Adipose tissue (tissue), 3 donors: ENCODE data around the gene UBQLN4. TPM values are rescaled to one million over a fixed set of nuclear protein-coding genes. Genes with fewer than 3 reads are reported as not detected.
"Not testable (repeated sequence)": the region's sequence is repeated elsewhere in the genome, so short reads cannot be mapped to it uniquely, and the experiment has no call there.

Experiments
- H3K27ac ChIP-seq: one replicate; pipeline ENCODE4 v1.5.1; 2013; ENCODE audit warnings: low read depth, low read length
- WGBS, 3 donors: extraction: QIAGEN DNeasy Blood & Tissue Kit; methylation state at CpG; one replicate each; pipeline ENCODE4 v1.1.7; 2013; 5-methylcytosine and 5-hydroxymethylcytosine counted together
- polyA plus RNA-seq, 3 donors: library from polyadenylated mRNA; stranded (reverse); fragments of 200-250 nt; gene quantifications; one replicate each; pipeline ENCODE4 v1.2.3, GENCODE V29; 2013
- donor health status: healthy with polysubstance abuse.
- donor health status: Bipolar disorder and iron deficiency.
- donor health status: healthy.

The UBQLN4 gene
- polyA plus RNA-seq, 3 donors, result 14.5 to 18.9 (median 18.8) TPM

DNA sequence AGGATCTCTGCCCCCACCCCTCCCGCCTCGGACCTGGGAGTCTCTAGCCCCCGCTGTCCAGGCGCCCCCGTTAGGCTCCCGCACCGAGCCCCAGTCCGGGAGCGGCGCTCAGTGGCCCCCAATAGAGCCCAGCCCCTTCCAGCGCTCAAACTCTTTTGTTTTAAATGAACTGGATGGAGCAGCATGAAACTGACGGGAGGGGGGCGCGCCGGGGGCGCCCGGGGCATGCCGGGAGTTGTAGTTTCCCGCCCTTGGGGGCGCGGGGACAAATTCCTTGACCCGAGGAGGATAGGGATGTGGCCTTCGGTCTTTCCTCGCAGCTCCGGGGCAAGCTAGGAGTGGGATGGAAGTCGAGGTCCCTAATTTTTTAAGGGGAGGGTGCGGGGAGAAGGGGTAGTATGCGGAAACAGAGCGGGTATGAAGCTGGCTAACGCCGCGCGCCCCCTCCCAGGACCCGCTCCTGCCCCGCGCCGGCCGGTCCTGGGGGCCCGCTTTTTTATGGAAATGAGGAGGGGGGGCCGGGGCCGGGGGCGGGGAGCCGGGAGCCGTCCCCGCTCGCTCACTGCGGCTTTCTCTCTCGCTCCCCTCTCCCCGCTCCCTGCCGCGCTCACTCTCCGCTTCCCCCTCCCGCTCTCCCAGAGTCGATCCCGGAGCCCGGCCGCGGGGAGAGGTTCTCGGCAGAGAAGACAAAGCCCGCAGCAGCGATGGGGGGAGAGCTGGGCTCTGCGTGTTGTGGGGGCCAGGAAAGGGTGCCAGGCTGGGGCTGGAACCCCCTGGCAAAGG is 28.9 kb upstream of the UBQLN4 start, which contains the start of gene MEX3A:
Gene MEX3A (minus strand): TSS at position 157 of the 783 bp plus-strand sequence. CDS start 467 bp downstream, outside the sequence.
- 0 to 1% (median 1%) methylated on average over 41 to 62 of the region's 62 CpGs for WGBS, 3 donors
- H3K27ac ChIP-seq, result no peak within 1 kb of the TSS

- no peak overlapping the region for H3K27ac ChIP-seq
- WGBS, 3 donors, result 0 to 1% (median 0%) methylated on average over 3 to 10 of the region's 10 CpGs
Measured at GRCh38 chr1:156081917-156082308, 28.3 kb upstream of the UBQLN4 start.

DNA sequence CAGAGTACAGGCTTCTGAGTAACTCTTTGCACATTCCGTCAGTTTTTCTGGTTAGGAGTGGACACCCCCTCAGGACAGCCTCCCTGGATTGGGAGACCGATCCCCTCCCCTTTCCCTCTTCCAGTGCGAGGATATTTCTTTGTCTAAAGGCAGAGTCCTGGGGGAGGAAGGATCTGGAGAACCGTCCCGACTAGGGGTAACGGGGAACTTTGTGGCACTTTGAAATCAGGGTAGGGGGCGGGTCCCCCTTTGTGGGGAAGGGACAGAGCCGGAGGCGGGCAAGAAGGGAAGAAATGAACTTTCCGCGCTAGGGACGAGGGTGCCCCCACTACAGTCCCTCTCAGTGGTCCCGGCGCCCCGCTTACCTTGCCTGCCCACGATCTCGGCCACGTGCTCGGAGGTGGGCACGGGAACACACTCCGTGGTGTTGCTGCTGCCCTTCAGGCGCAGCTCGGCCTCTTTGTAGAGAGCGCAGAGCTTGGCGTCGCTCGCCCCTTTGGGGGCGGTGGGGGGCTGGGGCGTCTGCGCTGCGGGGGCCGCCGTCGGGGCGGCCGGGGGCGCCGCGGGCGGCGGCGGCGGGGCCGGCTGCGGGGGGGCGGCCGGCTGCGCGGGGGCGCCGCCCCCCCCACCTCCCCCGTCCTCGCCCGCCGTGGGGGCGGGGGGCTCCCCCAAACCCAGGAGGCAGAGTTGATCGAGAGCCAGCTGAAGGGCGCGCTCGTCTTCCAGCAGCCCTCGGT is 27.8 kb upstream of the UBQLN4 start:
- H3K27ac ChIP-seq, result no peak overlapping the region
- 3 to 17% (median 6%) methylated on average over 25 to 59 of the region's 61 CpGs for WGBS, 3 donors

DNA sequence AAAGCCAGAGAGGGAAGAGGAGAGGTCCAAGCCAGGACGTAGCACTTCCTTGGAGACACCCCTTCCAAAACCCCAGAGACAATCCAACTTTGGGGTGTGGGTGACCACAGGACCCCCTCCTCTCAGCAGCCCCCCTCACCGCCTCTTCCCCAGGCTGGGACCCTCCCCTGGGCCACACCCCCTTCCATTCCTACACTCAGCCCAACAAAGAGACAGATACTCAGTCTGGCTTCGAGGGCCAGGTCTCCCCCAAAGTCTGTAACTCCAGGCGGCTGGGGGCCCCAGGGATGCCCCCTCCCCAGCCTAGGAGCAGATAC is 27.2 kb upstream of the UBQLN4 start:
- 55 to 59% (median 55%) methylated on average over 4 of the region's 4 CpGs for WGBS, 3 donors
- H3K27ac ChIP-seq, result no peak overlapping the region

GRCh38 chr1:156080241-156080862 is 26.8 kb upstream of the UBQLN4 start:
- WGBS, 3 donors, result 65 to 76% (median 67%) methylated on average over 8 of the region's 8 CpGs
- no peak overlapping the region for H3K27ac ChIP-seq

DNA sequence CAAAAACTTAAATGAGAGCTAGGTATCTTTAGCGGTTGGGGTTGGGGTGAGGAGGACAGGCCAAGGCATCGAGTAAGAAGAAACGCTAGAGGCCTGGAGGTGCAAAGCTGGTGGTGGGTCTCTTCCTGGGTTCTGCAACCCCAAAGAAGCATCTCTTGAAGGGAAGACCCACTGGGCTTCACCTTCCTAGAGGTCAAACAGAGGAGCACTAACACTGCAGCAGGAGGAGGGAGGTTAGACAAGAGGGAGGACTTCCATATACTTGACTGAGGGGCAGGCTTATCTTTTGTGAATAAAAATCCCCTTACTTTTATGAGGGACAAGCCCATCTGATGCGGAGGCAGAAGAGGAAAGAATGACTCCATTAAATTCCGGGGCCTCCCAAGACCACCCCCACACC is 26.2 kb upstream of the UBQLN4 start:
- H3K27ac ChIP-seq, result no peak overlapping the region
- 82 to 92% (median 87%) methylated on average over 5 of the region's 5 CpGs for WGBS, 3 donors

GRCh38 chr1:156078728-156079127 is 25.1 kb upstream of the UBQLN4 start:
- H3K27ac ChIP-seq, result no peak overlapping the region
- WGBS, 3 donors, result 82 to 96% (median 89%) methylated on average over 5 of the region's 5 CpGs

GRCh38 chr1:156077430-156077760 is 23.8 kb upstream of the UBQLN4 start:
- no peak overlapping the region for H3K27ac ChIP-seq
- 87 to 94% (median 93%) methylated on average over 19 of the region's 19 CpGs for WGBS, 3 donors

- H3K27ac ChIP-seq, result no peak overlapping the region
- WGBS, 3 donors, result 45 to 47% (median 45%) methylated on average over 63 to 73 of the region's 73 CpGs
Measured at GRCh38 chr1:156076609-156077429, 23.2 kb upstream of the UBQLN4 start.

DNA sequence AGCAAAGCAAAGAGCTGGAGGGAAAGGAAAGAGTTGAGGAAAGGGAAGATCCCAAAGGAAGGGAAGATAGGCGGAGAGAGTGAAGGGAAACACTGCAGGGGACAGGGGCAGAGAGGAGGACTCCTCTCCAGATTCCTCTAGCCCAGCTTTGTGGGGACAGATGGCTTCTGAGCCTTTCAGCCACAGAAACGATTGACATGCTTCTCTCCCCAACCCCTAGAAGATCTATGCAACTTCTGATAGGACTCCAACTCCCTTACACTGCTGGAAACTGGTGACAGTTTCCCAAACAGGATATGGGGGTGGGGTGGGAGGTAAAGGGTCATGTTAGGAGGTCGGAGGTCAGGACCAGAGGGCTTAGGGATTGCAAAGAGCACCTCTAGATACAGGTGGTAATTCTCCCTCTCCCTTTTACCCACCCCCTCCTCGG is 22.2 kb upstream of the UBQLN4 start:
- H3K27ac ChIP-seq, result no peak overlapping the region

DNA sequence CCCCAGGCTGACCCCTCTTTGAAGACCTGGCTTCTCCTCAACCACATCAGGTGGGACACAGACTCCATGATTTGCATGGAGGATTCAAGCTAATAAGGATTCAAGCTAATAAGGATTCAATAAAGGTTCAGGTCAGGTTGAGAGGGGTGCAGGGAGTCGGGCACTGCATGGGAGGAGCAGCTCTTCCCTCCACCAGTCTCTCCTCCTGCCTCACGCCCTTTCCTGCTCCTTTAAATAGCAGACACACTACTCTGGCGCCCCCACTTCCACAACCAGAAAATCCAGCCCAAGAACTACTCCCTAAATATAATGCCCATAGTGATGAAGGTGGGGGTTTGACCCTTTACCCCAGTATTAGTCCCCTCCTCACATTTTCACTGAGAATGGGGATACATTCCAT is 21.6 kb upstream of the UBQLN4 start:
- no peak overlapping the region for H3K27ac ChIP-seq
- WGBS, 3 donors, result 38 to 55% (median 39%) methylated on average over 3 of the region's 3 CpGs

More for the DNA sequence above, 22.2 kb upstream of the UBQLN4 start:
- WGBS, 3 donors, result 47 to 64% (median 61%) methylated on average over 4 of the region's 4 CpGs

DNA sequence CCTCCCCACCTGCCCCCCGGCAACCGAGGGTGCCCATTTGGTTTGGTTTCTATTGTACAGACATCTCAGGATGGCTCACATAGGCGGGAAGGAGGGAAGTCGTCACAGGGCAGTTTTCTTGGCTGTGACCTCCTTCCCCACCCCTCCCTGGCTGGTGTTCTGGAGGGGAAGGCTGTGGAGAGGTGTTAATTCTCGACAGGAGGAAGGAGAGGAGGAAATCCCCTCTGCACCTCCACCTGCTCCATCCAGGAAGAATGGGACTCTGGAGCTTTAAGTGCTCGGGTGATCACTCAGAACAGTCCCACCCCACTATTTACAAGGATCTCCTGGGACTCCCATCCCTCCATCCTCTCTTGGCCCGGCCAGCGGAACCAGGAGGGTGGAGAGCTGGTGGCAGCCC is 21.1 kb upstream of the UBQLN4 start:
- 58 to 64% (median 64%) methylated on average over 8 of the region's 8 CpGs for WGBS, 3 donors
- no peak overlapping the region for H3K27ac ChIP-seq

- H3K27ac ChIP-seq, result no peak overlapping the region
- 61 to 78% (median 63%) methylated on average over 4 to 5 of the region's 5 CpGs for WGBS, 3 donors
Measured at GRCh38 chr1:156073740-156074139, 20.1 kb upstream of the UBQLN4 start.

GRCh38 chr1:156073110-156073687 is 19.6 kb upstream of the UBQLN4 start:
- WGBS, 3 donors, result 0 to 42% (median 27%) methylated on average over 1 of the region's 1 CpG
- H3K27ac ChIP-seq, result no peak overlapping the region

GRCh38 chr1:156072251-156072650 is 18.7 kb upstream of the UBQLN4 start:
- 55 to 71% (median 63%) methylated on average over 6 of the region's 6 CpGs for WGBS, 3 donors

DNA sequence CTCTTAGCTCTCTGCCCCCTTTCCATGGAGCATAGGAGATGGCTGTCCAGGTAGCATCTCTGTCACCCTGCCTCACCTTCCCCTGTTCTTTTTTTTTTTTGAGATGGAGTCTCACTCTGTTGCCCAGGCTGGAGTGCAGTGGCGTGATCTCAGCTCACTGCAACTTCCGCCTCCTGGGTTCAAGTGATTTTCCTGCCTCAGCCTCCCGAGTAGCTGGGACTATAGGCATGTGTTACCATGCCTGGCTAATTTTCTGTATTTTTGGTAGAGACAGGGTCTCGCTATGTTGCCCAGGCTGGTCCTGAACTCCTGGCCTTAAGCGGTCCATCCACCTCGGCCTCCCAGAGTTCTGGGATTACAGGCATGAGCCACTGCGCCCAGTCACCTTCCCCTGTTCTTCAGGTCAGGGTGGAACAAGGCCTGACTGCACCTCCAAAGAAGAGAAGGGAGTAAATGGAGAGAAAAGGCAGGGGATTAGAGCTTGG is 17.8 kb upstream of the UBQLN4 start:
- H3K27ac ChIP-seq, result not testable (repeated sequence)
- WGBS, 3 donors, result 86 to 88% (median 87%) methylated on average over 6 to 7 of the region's 7 CpGs

More at GRCh38 chr1:156072251-156072650, 18.7 kb upstream of the UBQLN4 start:
- no peak overlapping the region for H3K27ac ChIP-seq

DNA sequence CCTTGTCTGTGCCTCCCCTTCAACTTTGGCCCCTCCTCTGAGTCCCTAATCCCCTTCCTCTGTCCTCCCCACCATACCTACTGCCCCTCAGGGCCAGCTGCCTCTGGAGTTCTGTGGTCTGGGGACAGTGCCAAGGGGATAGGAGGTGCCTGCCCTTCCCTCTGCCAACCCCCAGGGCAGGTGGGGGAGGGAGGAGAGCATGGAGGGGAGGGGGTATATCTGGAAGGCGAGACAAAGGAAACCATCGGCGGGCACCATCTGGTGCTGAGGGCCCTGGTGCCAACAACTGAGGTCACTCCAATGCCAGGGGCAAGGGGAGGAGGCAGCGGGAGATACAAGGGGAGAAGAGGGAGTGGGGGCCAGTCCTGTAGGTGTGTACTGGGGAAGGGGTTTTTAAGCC is 16.9 kb upstream of the UBQLN4 start:
- WGBS, 3 donors, result 47 to 67% (median 59%) methylated on average over 4 of the region's 4 CpGs
- no peak overlapping the region for H3K27ac ChIP-seq
